HCT116 (cell line): ENCODE results near the gene CADPS2.

Experiments used
- CTCF ChIP-seq, 3 experiments: fragments of 200-600 bp in 1 of 3; sonication (generic) in 1 of 3; IDR thresholded peaks in 2 of 3; conservative IDR thresholded peaks in 1 of 3; 2 replicates each; pipeline ENCODE4 v1.5.1; 2012 to 2017; ENCODE audit warnings: low read depth in 2 of 3, low read length in 2 of 3, antibody characterized with exemption in 1 of 3, borderline replicate concordance in 1 of 3, control low read depth in 1 of 3, mild to moderate bottlenecking in 1 of 3, mixed read lengths in 1 of 3, mixed run types in 1 of 3, moderate library complexity in 1 of 3; ENCODE audit not compliant: insufficient read depth in 1 of 3
- EZH2 ChIP-seq: fragments of 200-600 bp; sonication (generic); IDR thresholded peaks from 2 replicates; pipeline ENCODE4 v1.6.1; 2017; ENCODE audit warnings: antibody characterized with exemption, mixed run types
- MAX ChIP-seq: IDR thresholded peaks from 2 replicates; pipeline ENCODE4 v1.6.1; 2012
- RAD21 ChIP-seq: IDR thresholded peaks from 2 replicates; pipeline ENCODE4 v1.6.1; 2012; ENCODE audit warnings: low read depth, mild to moderate bottlenecking
- YY1 ChIP-seq: IDR thresholded peaks from 2 replicates; pipeline ENCODE4 v1.6.1; 2011; ENCODE audit warnings: low read length, low read depth, moderate library complexity, mild to moderate bottlenecking; ENCODE audit not compliant: insufficient replicate concordance; ENCODE audit errors: extremely low read depth
- ZBTB33 ChIP-seq: IDR thresholded peaks from 2 replicates; pipeline ENCODE4 v1.6.1; 2011; ENCODE audit warnings: mild to moderate bottlenecking, low read length, moderate library complexity; ENCODE audit not compliant: insufficient replicate concordance; ENCODE audit errors: extremely low read depth

GRCh38 chr7:122312789-122313188 is 573.5 kb downstream of the CADPS2 start:
- no peak for TF ChIP-seq CTCF (IDR thresholded peaks at IDR 0.05 in 2 of 3, conservative IDR thresholded peaks at IDR 0.05 in 1 of 3; ENCODE audit: borderline replicate concordance in 1 of 3, insufficient read depth in 1 of 3, low read depth in 2 of 3, low read length in 2 of 3)
- TF ChIP-seq YY1: no peak
- TF ChIP-seq ZBTB33: no peak
- no peak for TF ChIP-seq EZH2
- no peak for TF ChIP-seq MAX
- TF ChIP-seq RAD21: no peak
